Measurements from ENCODE around the gene PIK3R4.

- no peak for TF ChIP-seq CTCF (IDR thresholded peaks at IDR 0.05)
- no peak for TF ChIP-seq POLR2A (IDR thresholded peaks at IDR 0.05)
Measured at GRCh38 chr3:130709671-130710070, 37.0 kb downstream of the PIK3R4 start.

Data from lower leg skin (tissue), 3 donors.